ENCODE data around the gene EIF3K.

GRCh38 chr19:38599722-38600121 is 19.3 kb upstream of the EIF3K start:
- TF ChIP-seq, protein P1, sequence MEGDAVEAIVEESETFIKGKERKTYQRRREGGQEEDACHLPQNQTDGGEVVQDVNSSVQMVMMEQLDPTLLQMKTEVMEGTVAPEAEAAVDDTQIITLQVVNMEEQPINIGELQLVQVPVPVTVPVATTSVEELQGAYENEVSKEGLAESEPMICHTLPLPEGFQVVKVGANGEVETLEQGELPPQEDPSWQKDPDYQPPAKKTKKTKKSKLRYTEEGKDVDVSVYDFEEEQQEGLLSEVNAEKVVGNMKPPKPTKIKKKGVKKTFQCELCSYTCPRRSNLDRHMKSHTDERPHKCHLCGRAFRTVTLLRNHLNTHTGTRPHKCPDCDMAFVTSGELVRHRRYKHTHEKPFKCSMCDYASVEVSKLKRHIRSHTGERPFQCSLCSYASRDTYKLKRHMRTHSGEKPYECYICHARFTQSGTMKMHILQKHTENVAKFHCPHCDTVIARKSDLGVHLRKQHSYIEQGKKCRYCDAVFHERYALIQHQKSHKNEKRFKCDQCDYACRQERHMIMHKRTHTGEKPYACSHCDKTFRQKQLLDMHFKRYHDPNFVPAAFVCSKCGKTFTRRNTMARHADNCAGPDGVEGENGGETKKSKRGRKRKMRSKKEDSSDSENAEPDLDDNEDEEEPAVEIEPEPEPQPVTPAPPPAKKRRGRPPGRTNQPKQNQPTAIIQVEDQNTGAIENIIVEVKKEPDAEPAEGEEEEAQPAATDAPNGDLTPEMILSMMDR (IDR thresholded peaks at IDR 0.05; ENCODE audit: borderline replicate concordance, extremely low read depth, low read length, poor library complexity, severe bottlenecking) = no peak
- TF ChIP-seq EZH2 (IDR thresholded peaks at IDR 0.05; ENCODE audit: borderline replicate concordance, low read depth, low read length, severe bottlenecking) = no peak
